Measurements from ENCODE around the gene SLIT3. TPM values are rescaled to one million over a fixed set of nuclear protein-coding genes. Genes with fewer than 3 reads are reported as not detected.
"Not testable (repeated sequence)": the region's sequence is repeated elsewhere in the genome, so short reads cannot be mapped to it uniquely, and the experiment has no call there.

SLIT3 gene
- total RNA-seq, 1 donor from 2014 or later, result 0.75 TPM

- DNase-seq, result no peak
- Mint-ChIP-seq H3K4me3 (no peak overlapping the region), H3K27ac (no peak overlapping the region), H3K27me3 (no peaks in the 10 kb centered on the region), H3K36me3 (ENCODE audit: low read depth) (no peaks in the 10 kb centered on the region), H3K4me1 (no peaks in the 10 kb centered on the region), H3K9me3 (no peaks in the 10 kb centered on the region)
- intact Hi-C loops (cut with micrococcal nuclease), result no loop called here
Observed at GRCh38 chr5:169242175-169242848, 58.6 kb downstream of the SLIT3 start.

DNA sequence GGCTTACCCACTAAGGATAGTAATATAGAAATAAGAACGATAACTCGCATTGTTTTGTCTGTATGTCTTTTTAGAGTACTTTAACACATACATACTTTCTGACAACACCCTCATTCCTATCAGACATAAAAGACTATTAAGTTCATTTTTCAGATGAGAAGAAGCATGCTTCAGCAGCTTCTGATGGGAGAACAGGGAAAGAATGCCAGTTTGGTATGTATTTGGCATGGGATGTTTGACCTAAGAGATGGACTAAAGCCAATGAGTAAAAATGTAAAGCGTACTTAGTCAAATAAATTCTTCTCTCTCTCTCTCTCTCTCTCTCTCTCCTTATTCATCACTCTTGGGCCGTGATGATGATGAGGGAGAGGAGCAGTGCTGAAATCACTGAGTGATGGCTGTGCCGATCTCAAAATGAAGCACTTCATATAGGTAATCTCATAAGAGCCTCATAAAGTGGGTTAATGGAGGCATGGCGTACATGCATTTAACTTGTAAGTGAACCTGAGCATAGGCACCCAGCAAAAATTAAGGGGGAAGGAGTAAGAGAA lies 71.5 kb downstream of the SLIT3 start:
- no peak overlapping the region for H3K27ac Mint-ChIP-seq
- DNase-seq, result no peak
- intact Hi-C loops (cut with micrococcal nuclease), result no loop called here
- H3K36me3 Mint-ChIP-seq (ENCODE audit: low read depth), result no peaks in the 10 kb centered on the region
- no peaks in the 10 kb centered on the region for H3K9me3 Mint-ChIP-seq
- H3K27me3 Mint-ChIP-seq, result no peaks in the 10 kb centered on the region
- H3K4me1 Mint-ChIP-seq, result no peaks in the 10 kb centered on the region
- H3K4me3 Mint-ChIP-seq, result no peak overlapping the region

GRCh38 chr5:169226895-169227294 lies 74.0 kb downstream of the SLIT3 start:
- no peak for DNase-seq
- Mint-ChIP-seq H3K27ac (no peak overlapping the region), H3K9me3 (no peaks in the 10 kb centered on the region), H3K4me1 (no peaks in the 10 kb centered on the region), H3K36me3 (ENCODE audit: low read depth) (no peaks in the 10 kb centered on the region), H3K4me3 (no peak overlapping the region), H3K27me3 (no peaks in the 10 kb centered on the region)
- intact Hi-C loops (cut with micrococcal nuclease), result no loop called here

DNA sequence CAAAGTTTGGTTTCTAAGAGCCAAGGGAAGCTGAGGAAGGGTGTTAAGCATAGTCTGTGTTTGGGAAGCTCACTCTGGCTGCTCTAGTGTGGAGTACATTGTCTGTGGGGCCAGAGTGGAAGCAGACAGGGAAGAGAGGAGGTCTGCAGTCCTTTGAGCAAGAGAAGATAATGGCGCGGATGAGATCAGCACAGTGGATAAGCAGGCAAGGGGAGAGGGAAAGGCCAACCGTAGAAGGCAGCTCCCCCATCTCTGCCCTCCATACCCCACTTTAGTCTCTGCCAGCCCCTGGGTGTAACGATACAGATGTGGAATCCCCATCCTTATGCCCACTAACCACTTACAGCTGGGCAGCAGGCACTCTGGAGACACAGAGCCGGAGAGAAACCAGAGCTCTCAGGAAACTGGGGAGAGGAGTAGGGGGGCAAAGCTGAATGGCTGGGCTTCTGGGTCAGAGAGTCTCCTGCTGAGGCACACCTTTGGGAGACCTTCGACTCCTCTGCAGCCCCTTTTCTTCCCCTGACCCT lies 75.0 kb downstream of the SLIT3 start:
- Mint-ChIP-seq H3K9me3 (no peaks in the 10 kb centered on the region), H3K36me3 (ENCODE audit: low read depth) (no peaks in the 10 kb centered on the region), H3K4me1 (no peaks in the 10 kb centered on the region), H3K27me3 (no peaks in the 10 kb centered on the region), H3K4me3 (no peak overlapping the region), H3K27ac (no peak overlapping the region)
- intact Hi-C loops (cut with micrococcal nuclease), result no loop called here
- DNase-seq, result no peak

DNA sequence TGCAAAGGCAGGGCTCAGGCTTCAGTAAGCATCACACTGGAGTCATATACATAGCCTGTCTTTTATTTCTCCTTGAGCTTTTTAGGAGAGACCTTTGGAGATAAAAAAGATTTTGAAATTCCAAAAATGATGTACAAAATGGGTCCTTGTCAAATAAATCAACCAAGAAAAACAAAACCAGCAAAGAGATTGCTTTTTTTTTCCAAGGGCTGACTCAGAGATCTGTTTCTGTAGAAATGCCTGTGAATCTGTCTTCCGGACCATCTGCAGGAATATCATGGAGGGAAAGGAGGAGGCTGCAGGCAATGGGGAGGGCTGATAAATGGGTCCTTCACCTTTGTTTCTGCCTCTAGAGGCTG lies 77.4 kb downstream of the SLIT3 start:
- no peaks in the 10 kb centered on the region for H3K27me3 Mint-ChIP-seq

DNA sequence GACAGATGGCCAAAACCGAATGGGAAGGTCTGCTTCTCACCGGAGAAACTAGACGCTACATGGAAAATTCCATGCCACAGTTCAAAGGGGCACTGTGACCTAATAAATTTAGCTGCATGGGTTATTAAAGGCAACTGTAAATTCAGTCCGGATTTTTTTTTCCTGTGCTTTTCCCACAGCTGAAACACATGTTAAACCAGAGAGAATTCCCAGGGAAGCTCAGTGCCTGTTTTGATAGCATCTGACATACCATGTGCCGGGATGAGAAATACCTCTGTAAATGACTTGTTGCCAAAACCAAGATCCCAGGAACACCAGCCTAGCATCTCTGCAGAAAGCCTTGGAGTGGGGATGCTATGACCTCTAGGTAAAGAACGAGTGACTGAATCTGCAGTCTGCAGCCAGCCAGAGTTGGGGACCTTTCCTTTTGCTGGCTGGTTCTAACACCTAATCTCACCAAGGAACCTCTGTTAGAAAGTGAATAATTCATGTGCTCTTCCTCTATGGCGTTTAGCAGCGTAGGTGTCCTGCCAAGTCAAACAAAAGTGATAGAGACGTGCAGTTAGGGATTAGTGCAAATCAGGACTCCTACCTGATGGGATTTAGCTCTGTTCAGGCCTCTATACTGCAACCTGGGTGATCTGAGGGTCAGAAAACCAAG lies 77.9 kb downstream of the SLIT3 start:
- no peaks in the 10 kb centered on the region for H3K9me3 Mint-ChIP-seq
- no peak overlapping the region for H3K4me3 Mint-ChIP-seq
- no peaks in the 10 kb centered on the region for H3K4me1 Mint-ChIP-seq
- H3K27ac Mint-ChIP-seq, result no peak overlapping the region
- H3K36me3 Mint-ChIP-seq (ENCODE audit: low read depth), result no peaks in the 10 kb centered on the region
- no peak for DNase-seq
- H3K27me3 Mint-ChIP-seq, result no peaks in the 10 kb centered on the region
- intact Hi-C loops (cut with micrococcal nuclease), result no loop called here

More for the DNA sequence above, 77.4 kb downstream of the SLIT3 start:
- no peak for DNase-seq
- Mint-ChIP-seq H3K4me1 (no peaks in the 10 kb centered on the region), H3K36me3 (ENCODE audit: low read depth) (no peaks in the 10 kb centered on the region), H3K9me3 (no peaks in the 10 kb centered on the region), H3K4me3 (no peak overlapping the region), H3K27ac (no peak overlapping the region)
- intact Hi-C loops (cut with micrococcal nuclease), result no loop called here

DNA sequence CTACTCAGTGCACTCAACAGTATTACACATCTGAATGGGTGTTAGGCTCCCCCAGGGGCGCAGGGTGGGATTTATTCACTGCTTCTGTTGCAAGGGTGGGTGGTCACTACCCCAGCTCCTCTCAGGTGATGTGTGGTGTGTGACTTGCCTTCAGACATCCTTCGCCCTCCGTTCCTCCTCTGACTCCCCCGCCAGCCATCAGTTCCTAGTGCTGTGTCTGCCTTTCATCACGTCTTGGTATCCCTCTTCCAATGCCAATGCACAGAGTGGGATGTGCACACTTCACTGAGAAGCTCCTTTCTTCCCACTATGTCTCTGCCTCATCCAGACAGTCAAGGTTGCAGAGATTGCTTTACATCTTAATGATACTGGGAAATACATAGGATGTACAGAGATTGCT lies 79.4 kb downstream of the SLIT3 start:
- no peak overlapping the region for H3K4me3 Mint-ChIP-seq
- H3K27ac Mint-ChIP-seq, result no peak overlapping the region
- H3K27me3 Mint-ChIP-seq, result no peaks in the 10 kb centered on the region
- no peaks in the 10 kb centered on the region for H3K4me1 Mint-ChIP-seq
- intact Hi-C loops (cut with micrococcal nuclease), result no loop called here
- no peak for DNase-seq
- no peaks in the 10 kb centered on the region for H3K36me3 Mint-ChIP-seq (ENCODE audit: low read depth)
- no peaks in the 10 kb centered on the region for H3K9me3 Mint-ChIP-seq

- intact Hi-C loops (cut with micrococcal nuclease), result no loop called here
- H3K27ac Mint-ChIP-seq, result no peak overlapping the region
- H3K4me1 Mint-ChIP-seq, result no peaks in the 10 kb centered on the region
- DNase-seq, result no peak
- no peak overlapping the region for H3K4me3 Mint-ChIP-seq
- H3K27me3 Mint-ChIP-seq, result no peaks in the 10 kb centered on the region
- H3K36me3 Mint-ChIP-seq (ENCODE audit: low read depth), result no peaks in the 10 kb centered on the region
- H3K9me3 Mint-ChIP-seq, result no peaks in the 10 kb centered on the region
Observed at GRCh38 chr5:169219961-169220360, 81.0 kb downstream of the SLIT3 start.

DNA sequence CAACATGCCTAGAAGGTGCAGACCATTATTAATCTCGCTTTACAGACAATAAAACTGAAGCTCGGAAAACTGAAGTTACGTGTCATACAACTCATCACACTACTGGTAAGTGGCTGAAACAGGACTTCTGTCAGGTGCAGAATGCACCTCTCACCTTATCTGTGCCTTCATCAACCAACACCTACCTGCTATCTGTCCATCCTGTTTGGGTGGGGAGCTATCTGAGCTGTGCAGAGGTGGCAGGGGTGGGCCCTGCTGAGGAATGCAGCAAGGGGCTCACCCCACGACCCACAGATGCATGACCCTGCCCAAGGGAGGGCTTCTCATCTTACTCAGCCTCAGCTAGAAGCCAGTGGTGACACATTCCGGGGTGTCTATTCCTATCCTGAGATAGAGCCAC lies 81.6 kb downstream of the SLIT3 start:
- Mint-ChIP-seq H3K4me3 (no peak overlapping the region), H3K27ac (no peak overlapping the region), H3K36me3 (ENCODE audit: low read depth) (no peaks in the 10 kb centered on the region), H3K27me3 (no peaks in the 10 kb centered on the region), H3K9me3 (no peaks in the 10 kb centered on the region), H3K4me1 (no peaks in the 10 kb centered on the region)
- intact Hi-C loops (cut with micrococcal nuclease), result no loop called here
- DNase-seq, result no peak

DNA sequence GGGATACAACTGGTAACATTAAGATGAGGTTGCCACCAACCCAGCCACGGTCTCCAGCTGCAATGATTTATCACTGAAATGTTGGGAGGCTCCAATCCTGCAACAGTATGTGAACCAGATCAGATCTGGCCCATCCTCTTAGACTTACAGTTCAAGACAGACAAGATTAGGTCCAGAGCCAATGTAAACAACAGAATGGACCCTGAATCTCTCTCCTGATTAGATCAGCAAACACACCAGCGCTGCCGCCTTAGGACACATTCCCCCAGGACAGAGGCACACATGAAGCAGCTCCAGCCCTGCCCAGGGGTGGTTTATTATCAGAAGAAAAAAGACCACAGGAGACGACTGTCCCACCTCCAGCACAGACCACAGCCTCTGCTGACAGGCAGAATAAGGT lies 82.1 kb downstream of the SLIT3 start:
- no peaks in the 10 kb centered on the region for H3K9me3 Mint-ChIP-seq
- H3K4me1 Mint-ChIP-seq, result no peaks in the 10 kb centered on the region
- intact Hi-C loops (cut with micrococcal nuclease), result no loop called here
- no peak overlapping the region for H3K27ac Mint-ChIP-seq
- H3K4me3 Mint-ChIP-seq, result no peak overlapping the region
- no peaks in the 10 kb centered on the region for H3K36me3 Mint-ChIP-seq (ENCODE audit: low read depth)
- H3K27me3 Mint-ChIP-seq, result no peaks in the 10 kb centered on the region
- no peak for DNase-seq

- no peaks in the 10 kb centered on the region for H3K27me3 Mint-ChIP-seq
Observed at GRCh38 chr5:169218176-169218575, 82.8 kb downstream of the SLIT3 start.

DNA sequence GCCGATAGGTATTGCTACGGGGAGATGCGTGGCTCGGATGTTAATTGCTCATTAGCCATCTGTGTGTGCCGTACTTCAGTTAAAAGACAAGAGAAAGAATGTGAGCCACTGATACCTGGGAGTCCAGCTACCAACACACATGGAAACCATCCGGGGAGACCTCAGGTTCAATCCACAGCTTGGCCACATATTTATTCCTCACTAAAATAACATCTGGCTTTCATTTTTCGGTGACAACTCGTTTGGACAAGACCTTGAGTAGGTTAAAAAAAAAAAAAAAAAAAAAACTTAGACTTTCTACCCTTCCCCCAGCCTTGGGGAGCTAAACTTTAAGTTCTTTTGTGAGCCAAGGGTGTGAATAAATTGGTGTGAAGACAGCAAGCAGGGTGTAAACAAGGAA lies 84.1 kb downstream of the SLIT3 start:
- no peak overlapping the region for H3K27ac Mint-ChIP-seq
- no peaks in the 10 kb centered on the region for H3K9me3 Mint-ChIP-seq
- no peaks in the 10 kb centered on the region for H3K27me3 Mint-ChIP-seq
- no peak for DNase-seq
- no peak overlapping the region for H3K4me3 Mint-ChIP-seq
- H3K36me3 Mint-ChIP-seq (ENCODE audit: low read depth), result no peaks in the 10 kb centered on the region
- intact Hi-C loops (cut with micrococcal nuclease), result no loop called here
- H3K4me1 Mint-ChIP-seq, result no peaks in the 10 kb centered on the region

More at GRCh38 chr5:169218176-169218575, 82.8 kb downstream of the SLIT3 start:
- Mint-ChIP-seq H3K4me1 (no peaks in the 10 kb centered on the region), H3K27ac (no peak overlapping the region), H3K4me3 (no peak overlapping the region), H3K9me3 (no peaks in the 10 kb centered on the region), H3K36me3 (ENCODE audit: low read depth) (no peaks in the 10 kb centered on the region)
- intact Hi-C loops (cut with micrococcal nuclease), result no loop called here
- DNase-seq, result no peak

- DNase-seq, result no peak
- H3K9me3 Mint-ChIP-seq, result peaks cover 11% of the 10 kb centered on the region
- no peak overlapping the region for H3K4me3 Mint-ChIP-seq
- H3K27me3 Mint-ChIP-seq, result no peaks in the 10 kb centered on the region
- no peak overlapping the region for H3K27ac Mint-ChIP-seq
- H3K36me3 Mint-ChIP-seq (ENCODE audit: low read depth), result no peaks in the 10 kb centered on the region
- intact Hi-C loops (cut with micrococcal nuclease), result no loop called here
- H3K4me1 Mint-ChIP-seq, result no peaks in the 10 kb centered on the region
Observed at GRCh38 chr5:169213479-169213878, 87.5 kb downstream of the SLIT3 start.

DNA sequence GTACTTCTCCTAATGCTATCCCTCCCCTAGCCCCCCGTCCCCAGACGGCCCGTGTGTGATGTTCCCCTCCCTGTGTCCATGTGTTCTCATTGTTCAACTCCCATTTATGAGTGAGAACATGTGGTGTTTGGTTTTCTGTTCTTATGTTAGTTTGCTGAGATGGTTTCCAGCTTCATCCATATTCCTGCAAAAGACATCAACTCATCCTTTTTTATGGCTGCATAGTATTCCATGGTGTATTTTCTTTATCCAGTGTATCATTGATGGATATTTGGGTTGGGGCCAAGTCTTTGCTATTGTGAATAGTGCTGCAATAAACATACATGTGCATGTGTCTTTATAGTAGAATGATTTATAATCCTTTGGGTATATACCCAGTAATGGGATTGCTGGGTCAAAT lies 89.2 kb downstream of the SLIT3 start:
- H3K4me1 Mint-ChIP-seq; intact Hi-C loops (cut with micrococcal nuclease); H3K36me3 Mint-ChIP-seq (ENCODE audit: low read depth); H3K27me3 Mint-ChIP-seq; DNase-seq; H3K4me3 Mint-ChIP-seq; H3K27ac Mint-ChIP-seq: not testable (repeated sequence)
- peaks cover 14% of the 10 kb centered on the region for H3K9me3 Mint-ChIP-seq

Measured in activated CD4-positive, alpha-beta T cell treated with anti-CD3 and anti-CD28 coated beads, Interleukin-2, amount 10 ng/mL, durations not matched to agents 24 days and 14 days (primary cell).